MM.1S (cell line): ENCODE data around the gene ADAMTS3.

Experiments used
- CTCF ChIP-seq: fragments of 300-600 bp; sonication (generic); IDR thresholded peaks from 2 replicates; pipeline ENCODE4 v1.5.1; 2016; ENCODE audit warnings: antibody characterized with exemption, low read length, mixed read lengths
- EZH2phosphoT487 ChIP-seq: fragments of 300-600 bp; sonication (generic); IDR thresholded peaks from 2 replicates; pipeline ENCODE4 v1.6.1; 2018; ENCODE audit warnings: antibody characterized with exemption, low read length

GRCh38 chr4:72325215-72325614 lies 243.8 kb downstream of the ADAMTS3 start:
- TF ChIP-seq EZH2phosphoT487 (no peak), CTCF (no peak)
